ENCODE data around the gene IFIT1.
"Not testable (repeated sequence)": the region's sequence is repeated elsewhere in the genome, so short reads cannot be mapped to it uniquely, and the experiment has no call there.

The IFIT1 gene

GRCh38 chr10:89367529-89367928 is 24.9 kb upstream of the IFIT1 start:
- no peak for DNase-seq (ENCODE audit: low read depth in 2 of 2)

- DNase-seq (ENCODE audit: low read depth in 2 of 2): no peak
Measured at GRCh38 chr10:89368129-89368528, 24.3 kb upstream of the IFIT1 start.

GRCh38 chr10:89369156-89370105 is 23.0 kb upstream of the IFIT1 start:
- no peak for DNase-seq (ENCODE audit: low read depth in 2 of 2)

GRCh38 chr10:89371079-89371478 is 21.3 kb upstream of the IFIT1 start:
- DNase-seq (ENCODE audit: low read depth in 2 of 2): no peak

GRCh38 chr10:89371987-89372386 is 20.4 kb upstream of the IFIT1 start:
- DNase-seq (ENCODE audit: low read depth in 2 of 2): no peak

- no peak for DNase-seq (ENCODE audit: low read depth in 2 of 2)
Measured at GRCh38 chr10:89373916-89374711, 18.3 kb upstream of the IFIT1 start.

- DNase-seq (ENCODE audit: low read depth in 2 of 2): no peak
Measured at GRCh38 chr10:89374713-89375141, 17.7 kb upstream of the IFIT1 start.

- DNase-seq (ENCODE audit: low read depth in 2 of 2): no peak
Measured at GRCh38 chr10:89377705-89378637, 14.5 kb upstream of the IFIT1 start, which contains the start of gene IFIT1B. IFIT1B (plus strand) TSS chr10:89378056; CDS start chr10:89378136, 80 bp downstream.

GRCh38 chr10:89379103-89379502 is 13.3 kb upstream of the IFIT1 start:
- no peak for DNase-seq (ENCODE audit: low read depth in 2 of 2)

GRCh38 chr10:89382757-89383156 is 9.7 kb upstream of the IFIT1 start:
- no peak for DNase-seq (ENCODE audit: low read depth in 2 of 2)

- DNase-seq (ENCODE audit: low read depth in 2 of 2): no peak
Measured at GRCh38 chr10:89384474-89385340, 7.7 kb upstream of the IFIT1 start.

- DNase-seq (ENCODE audit: low read depth in 2 of 2): no peak
Measured at GRCh38 chr10:89388806-89389205, 3.6 kb upstream of the IFIT1 start.

- DNase-seq (ENCODE audit: low read depth in 2 of 2): no peak
Measured at GRCh38 chr10:89389254-89389653, 3.2 kb upstream of the IFIT1 start.

GRCh38 chr10:89390476-89391225 is 1.8 kb upstream of the IFIT1 start:
- no peak for DNase-seq (ENCODE audit: low read depth in 2 of 2)

- not testable (repeated sequence) for DNase-seq (ENCODE audit: low read depth in 2 of 2)
Measured at GRCh38 chr10:89391226-89391576, 1.2 kb upstream of the IFIT1 start.

- no peak for DNase-seq (ENCODE audit: low read depth in 2 of 2)
Measured at GRCh38 chr10:89392974-89393373, 551 bp downstream of the IFIT1 start.

GRCh38 chr10:89393898-89394297 is 1.5 kb downstream of the IFIT1 start:
- DNase-seq (ENCODE audit: low read depth in 2 of 2): no peak

GRCh38 chr10:89395141-89395540 is 2.7 kb downstream of the IFIT1 start:
- no peak for DNase-seq (ENCODE audit: low read depth in 2 of 2)

GRCh38 chr10:89398003-89398749 is 5.8 kb downstream of the IFIT1 start:
- DNase-seq (ENCODE audit: low read depth in 2 of 2): no peak

Measured in stimulated activated CD8-positive, alpha-beta memory T cell treated with anti-CD3 and anti-CD28 coated beads, Interleukin-15, amount 100 ng/mL, for 4 hours (primary cell).